ACHN (cell line): Measurements from ENCODE around the gene QDPR.

Experiments
- DNase-seq: peaks from one replicate; pipeline ENCODE4 v3.0.0-alpha.2; 2015
- in situ Hi-C: cut with HindIII; loops from 2 replicates; pipeline ENCODE4 v1.10.0; 2017; ENCODE audit warnings: low sequenced_read_pairs, low pct_ligation_motif_present, low pct_unique_long_range_greater_than_20kb

The QDPR gene

DNA sequence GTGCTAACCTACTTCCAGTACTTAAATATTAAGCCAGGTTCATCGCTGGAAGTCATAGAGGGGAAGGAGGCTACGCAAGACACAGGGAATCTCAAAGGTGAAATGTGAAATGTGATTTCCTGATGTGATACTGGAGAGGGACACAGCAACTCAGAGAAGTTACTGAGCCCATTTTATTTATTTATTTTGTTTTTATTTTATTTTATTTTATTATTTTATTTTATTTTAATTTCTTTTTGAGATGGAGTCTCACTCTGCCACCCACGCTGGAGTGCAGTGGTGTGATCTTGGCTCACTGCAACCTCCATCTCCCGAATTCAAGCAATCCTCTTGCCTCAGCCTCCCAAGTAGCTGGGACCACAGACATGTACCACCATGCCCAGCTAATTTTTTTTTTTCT, 22.8 kb upstream of the QDPR start:
- in situ Hi-C loops, result no loop called here
- no peak for DNase-seq

DNA sequence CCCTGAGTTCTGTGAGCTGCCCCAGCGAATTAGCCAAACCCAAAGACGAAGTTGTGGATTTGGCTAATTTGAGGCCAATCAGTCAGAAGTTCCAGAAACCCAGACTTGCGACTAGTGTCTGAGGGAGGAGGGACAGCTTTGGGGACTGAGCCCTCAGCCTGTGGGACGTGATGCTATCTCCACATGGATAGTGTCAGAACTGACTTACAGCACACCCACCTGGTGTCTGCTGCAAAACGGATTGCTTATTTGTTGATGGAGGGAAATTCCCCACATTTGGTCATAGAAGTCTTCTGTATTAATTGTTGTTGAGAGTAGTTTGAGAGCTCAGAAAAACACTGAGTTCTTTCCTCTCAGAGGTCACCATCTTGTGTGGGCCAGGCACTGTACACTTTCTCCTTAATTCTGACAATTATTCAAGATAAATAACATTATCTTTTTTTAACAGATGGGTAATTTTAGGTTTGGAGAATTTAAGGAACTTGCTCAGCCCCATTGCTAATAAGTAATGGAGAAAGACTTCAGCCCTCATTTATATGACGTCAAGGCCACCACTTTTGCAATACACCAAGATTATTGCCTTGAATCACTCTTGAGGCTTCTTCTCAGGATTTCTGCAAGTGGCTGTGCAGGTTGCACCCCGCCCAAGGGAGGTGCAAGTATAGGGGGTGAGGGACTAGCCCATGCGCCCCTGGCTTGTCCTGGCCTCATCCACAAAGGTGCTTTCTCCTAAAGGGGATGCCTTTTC, 19.8 kb upstream of the QDPR start:
- no peak for DNase-seq
- in situ Hi-C loops, result no loop called here

DNA sequence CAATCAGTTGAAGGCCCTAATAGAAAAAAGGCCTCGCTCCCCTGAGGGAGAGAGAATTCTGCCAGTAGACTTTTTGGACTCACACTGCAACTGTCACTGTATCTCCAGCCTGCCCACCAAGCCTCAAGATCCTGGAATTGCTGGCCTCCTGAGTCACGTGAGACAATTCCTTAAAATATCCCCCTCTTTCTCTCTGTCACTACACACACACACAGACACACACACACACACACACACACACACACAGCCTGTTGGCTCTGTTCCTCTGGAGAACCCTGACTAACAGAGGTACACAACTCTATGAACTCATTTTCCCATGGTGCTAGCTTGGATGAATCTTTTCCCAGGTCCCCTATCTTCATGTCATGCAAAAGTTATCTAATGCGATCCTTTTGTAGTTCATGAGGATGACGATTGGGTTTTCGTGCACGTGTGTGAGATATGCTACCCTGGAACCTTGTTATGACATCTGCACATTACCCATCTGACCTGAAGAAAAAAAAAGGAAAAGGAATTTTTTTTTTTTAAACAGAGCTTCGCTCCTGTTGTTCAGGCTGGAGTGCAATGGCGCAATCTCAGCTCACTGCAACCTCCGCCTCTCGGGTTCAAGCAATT, 16.8 kb upstream of the QDPR start:
- DNase-seq, result no peak
- in situ Hi-C loops, result no loop called here

DNA sequence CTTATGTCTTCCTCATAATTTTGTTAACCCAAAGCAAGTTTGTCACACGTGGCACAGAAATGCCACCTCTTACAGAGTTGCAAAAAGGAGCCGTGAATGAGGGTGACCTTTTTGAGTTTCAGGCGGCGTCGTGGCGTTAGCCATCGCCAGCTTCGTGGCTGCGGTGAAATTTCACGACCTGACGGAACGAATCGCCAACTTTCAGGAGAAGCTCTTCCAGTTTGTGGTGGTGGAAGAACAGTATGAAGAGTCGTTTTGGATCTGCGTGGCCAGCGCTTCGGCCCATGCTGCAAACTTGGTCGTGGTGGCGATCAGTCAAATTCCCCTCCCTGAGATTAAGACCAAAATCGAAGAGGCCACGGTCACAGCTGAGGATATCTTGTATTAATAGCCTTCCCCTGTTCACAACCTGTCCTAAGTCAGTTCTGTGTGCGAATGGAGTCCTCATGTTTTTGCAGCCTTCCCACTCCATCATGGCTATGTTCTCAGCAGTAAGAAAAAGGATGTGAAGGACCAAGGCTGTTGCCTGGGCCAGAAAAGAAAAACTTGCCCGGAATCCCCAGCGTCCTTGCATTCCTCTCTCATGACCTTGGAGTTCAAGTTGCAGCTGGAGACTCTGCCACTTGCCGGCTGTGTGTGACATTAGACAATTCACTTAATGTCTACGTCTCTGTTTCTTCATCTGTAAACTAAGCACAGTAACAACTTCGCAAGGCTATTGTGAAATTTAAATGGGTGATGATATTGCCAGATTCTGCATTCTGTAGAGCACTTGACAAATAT, 15.0 kb upstream of the QDPR start:
- in situ Hi-C loops, result no loop called here
- DNase-seq, result no peak

DNA sequence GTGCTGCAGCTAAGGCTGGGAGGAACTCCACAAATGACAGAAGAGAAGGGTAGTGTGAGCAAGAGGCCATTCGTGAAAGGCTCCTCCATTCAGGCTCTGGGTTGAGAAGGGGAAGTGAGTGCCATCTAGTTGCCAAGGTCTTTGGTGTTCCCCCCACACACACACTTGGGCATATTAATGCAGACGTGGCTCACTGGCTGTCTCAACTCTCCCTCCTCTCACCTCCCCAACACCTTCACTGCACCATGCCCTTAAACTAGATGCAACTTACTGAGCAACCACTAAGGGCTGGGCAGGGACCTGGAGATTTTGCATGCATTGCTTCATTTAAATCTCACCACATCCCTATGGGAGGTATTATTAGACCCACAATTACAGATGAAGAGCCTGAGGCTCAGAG, 11.8 kb upstream of the QDPR start:
- in situ Hi-C loops, result no loop called here

DNA sequence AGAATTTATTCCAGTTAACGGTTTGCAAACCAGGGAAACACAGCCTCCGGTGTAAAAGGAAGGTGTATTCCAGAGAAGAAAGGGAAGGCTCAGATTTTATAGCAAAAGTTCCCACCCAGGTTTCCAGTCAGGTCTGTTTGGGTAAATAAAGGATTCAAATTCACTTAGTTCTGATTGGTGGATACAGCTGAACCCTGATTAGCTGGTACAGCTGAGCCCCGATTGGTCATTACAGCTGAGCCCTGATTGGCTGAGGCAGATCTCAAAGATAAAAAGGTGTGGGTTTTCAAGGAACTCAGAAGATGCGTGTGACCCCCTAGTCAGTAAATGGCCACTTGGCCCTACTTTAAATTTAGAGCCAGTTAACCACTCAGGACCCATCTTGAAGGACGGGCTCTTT, 9.7 kb upstream of the QDPR start:
- in situ Hi-C loops, result no loop called here

More for the DNA sequence above, 11.8 kb upstream of the QDPR start:
- DNase-seq, result no peak

DNA sequence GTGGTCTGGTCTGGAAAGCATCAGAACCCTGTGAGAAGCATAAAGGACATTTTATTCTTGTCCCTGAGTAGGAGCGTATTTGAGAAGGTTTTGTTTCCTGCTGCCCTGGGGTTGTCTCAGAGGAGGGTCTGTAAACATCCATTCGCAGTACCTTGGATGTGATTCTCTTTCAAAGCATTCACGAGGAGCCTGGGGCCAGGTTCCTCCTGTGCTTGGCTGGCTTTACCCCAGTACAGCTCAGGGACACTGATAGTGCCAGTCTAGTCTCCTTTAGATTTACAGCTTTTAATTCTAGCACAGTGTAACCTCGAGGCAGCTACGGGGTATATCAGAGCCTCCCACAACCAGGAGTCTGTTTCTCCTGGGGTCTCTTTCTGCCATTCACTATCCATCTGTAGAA, 5.8 kb upstream of the QDPR start:
- in situ Hi-C loops, result no loop called here
- DNase-seq, result no peak

More for the DNA sequence above, 9.7 kb upstream of the QDPR start:
- no peak for DNase-seq

DNA sequence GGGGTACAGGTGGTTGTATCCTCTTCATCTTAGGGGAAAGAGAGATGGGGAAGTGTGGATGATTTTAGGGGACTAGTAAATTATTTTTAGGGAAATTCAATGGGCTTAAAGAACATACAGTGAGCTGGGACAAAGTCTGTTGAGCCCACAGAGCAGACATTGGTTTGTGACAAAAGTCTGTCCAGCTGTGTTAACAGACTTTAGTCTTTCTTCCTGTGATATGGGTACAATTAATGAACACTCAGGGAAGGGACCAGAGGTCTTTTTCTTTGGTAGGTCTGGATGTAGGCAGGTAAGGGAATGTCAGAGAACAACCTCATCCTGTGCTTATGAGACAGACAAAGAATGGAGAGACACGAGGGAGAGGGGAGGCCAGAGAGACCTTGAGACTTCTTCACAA, 5.1 kb upstream of the QDPR start:
- DNase-seq, result no peak
- in situ Hi-C loops, result no loop called here

DNA sequence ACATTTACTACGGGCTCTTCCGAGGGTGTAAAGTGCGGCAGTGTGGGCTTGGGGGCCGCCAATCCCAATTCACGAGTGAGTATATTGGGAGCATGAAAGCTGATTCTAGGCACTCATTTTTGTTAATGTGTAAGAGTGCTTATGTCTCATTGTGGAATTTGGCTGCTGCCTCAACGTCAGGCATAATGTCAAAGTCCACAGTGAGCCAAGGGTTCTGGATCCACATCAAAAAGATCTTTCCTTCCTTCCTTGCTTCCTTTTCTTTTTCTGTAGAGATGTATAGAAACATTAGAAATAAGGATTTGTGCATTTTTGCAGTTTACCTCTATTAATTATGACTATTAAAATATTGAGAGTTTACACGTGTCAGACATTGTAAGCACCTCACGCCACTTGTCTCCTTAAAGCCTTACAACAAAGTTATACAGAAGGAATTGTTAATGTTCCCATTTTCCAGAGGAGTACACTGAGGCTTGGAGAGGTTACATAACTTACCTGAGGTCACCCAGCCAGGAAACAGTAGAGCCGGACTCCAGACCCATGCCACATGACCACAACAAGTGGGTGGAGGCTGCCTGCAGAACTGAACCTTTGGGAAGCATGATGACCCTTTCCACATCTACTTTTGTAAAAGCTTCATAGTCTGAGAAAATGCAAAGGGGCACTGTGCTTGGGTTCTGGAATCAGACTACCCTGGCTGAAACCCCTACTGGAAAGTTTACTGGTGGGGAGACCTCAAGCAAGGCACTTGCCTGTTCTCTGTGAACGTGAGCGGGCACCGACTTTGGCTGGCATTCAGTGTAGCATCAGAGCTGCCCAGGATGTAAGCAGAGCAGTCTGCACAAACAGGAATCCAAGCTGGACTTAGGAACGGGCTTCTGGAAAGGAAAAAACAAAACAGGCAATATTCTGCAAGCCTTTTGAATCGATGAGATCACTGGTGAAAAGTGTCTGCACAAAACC, 3.8 kb upstream of the QDPR start:
- no peak for DNase-seq
- in situ Hi-C loops, result no loop called here

DNA sequence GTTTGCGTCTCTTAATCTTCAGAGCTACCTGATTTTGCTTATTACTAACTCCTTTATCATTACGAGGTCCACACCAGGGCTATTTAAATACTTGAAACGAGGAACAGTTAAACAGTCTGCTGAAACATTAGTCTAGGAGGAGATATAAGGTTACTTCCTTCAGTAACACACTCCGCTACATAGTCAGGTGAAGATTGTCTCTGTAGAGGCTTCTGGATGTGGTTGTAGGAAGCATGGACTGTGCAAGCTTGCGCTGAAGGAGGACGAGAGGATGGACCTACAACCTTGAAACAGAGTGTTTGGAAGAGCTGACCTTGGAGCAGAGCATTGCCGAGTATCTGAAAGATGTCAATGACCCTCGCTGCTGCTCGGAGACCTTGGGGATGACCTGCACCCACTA, 3.0 kb upstream of the QDPR start, which contains the start of gene CLRN2:
TSS of gene CLRN2 (plus strand) at position 301 of the 400 bp plus-strand sequence. CDS start 102 bp downstream, outside the sequence.
- no peak for DNase-seq
- in situ Hi-C loops, result no loop called here

DNA sequence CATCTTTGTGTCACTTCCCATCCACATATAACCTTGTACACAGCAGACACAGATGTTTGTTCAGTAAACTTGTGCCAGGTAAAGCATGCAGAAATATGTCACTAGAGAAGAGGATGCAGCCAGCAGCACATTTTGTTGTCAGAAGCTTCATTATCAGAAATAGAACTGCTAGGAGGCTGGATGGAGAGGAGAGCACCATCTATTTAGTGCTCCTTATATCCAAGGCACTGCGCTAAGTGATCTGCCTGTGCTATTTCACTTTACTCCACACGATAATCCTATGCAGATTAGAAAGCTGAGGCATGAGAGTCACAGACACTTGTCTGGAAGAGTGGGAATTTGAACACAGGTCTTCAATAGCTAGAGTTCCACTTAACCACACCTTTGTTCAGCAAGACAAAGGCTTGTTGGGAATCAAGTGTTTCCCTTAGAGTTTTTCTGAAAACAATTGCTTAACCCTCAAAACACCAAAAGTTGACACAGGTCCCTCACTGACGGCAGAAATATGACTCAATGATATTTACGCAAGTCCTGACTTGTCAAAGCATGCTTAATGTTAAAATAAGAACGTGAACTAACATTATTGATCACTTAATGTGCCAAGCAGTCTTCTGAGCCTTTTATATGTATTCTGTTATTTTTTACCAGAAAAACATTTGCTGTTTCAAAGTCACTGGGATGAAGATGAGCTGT, 1.2 kb upstream of the QDPR start:
- in situ Hi-C loops, result no loop called here
- DNase-seq, result no peak

DNA sequence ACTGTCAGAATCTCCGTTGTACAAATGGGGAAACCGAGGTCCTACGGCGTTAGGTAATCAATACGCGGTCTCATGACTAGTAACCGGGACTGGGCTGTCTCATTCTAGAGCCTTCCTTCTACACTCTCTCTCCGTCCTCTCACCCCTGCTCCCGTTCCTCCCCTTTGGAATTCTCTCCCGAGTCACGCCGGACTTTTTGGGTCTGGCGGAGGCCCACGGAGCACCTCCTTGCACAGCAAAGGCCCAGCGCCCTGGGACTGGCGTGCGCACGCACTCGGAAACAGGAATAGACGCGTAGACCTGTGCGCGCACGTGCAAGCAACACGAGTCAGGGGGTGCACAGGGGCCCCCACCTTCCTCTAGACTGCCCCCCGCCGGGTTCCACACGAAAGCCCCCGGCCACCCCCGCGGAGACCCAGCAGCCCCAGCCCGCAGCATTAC, 361 bp downstream of the QDPR start:
- peak; percentile 42 for DNase-seq

DNA sequence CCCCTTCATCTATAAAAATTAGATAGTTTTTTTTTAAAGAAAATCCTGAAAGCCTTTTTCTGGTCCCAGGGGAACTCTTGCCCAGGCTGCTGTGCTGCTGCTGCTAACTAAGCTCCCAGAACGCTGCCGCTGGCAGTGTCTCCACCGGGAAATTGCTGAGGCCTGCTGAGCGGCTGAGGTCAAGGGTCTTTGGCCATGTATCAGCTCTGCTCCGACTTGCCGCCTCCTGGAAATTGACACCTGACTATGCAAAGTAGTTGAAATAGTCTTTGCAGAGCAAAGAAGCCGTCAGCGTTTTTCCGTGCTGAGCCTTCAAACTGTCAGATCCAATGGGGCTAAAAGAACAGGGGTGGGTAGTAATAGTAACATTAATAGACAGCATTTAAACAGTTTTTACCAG, 839 bp downstream of the QDPR start:
- peak; percentile 9 for DNase-seq
- in situ Hi-C loops, result no loop called here

More for the DNA sequence above, 361 bp downstream of the QDPR start:
- in situ Hi-C loops, result no loop called here

DNA sequence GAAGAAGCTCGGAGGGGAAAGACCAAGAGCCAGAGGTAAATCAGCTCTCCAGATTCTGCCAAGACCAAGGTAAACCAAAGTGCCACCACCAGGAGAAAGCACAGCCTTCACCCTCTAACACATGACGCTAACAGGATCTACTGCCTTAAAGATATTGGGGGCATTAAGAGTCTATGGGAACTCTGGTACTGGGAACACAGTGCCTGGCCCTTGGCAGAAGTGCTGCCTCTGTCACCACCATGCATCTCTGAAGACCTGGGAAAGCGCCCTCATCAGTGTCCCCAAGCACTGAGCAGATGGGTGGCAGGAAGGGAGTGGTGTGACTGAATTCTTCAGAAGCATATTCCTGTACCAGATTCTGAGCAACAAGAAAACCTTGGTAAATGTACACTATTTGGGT, 1.3 kb downstream of the QDPR start:
- in situ Hi-C loops, result no loop called here
- DNase-seq, result no peak

DNA sequence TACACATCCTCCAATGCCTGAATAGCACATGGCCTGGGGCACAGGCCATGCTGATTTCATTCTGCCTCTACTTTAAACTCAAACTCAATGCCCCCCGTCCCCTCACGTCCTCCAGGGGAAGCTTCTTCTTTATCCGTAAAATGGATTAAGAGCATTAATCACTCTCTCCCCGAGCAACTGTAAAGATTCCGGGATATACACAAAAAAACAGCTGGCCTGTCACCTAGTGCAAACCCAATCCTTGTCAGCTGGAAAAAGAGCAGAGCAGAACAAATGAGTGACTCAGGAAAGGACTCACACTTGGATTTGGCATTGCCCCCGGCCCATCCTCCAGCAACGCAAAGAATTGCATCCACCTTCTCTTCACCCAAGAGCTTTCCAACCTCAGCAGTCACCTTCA, 7.8 kb downstream of the QDPR start:
- in situ Hi-C loops, result no loop called here
- no peak for DNase-seq

DNA sequence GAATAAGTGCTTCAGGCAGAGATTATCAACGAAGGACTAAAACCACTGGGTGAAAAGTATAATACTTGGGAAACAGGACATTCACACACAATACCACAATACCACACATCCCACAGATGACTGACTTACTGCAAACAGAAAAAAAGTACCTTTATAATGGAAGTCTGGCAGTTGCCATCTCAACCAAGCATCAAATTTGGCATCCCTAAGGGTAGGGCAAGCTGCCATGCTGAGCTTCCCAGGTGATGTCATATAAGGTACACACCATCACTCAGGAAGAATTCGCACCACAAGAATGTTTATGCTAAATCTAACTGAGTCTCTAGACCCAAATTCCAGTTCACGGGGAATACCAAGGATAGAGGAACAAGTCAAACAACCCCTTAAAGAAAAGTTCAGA, 9.1 kb downstream of the QDPR start:
- in situ Hi-C loops, result no loop called here
- no peak for DNase-seq

DNA sequence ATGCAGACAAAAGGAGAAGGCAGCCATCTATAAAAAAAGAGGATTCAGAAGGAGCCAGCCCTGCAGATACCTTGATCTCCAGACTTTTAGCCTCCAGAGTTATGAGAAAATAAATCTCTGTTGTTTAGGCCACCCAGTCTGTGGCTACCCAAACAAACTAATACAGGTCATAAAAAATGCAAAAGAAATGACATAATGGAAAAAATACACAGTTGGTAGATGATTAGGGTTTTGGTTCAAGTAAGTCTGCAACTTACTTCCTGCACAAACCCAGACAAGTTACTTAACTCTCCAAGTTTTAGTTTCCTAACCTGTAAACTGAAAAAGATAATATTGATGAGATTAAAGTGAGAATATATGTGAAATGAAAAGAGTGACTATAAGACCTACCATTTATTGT, 11.3 kb downstream of the QDPR start:
- DNase-seq, result no peak
- in situ Hi-C loops, result no loop called here
